Mammary epithelial cell (primary cell): ENCODE measurements around the gene SLC45A3.

Experiments
- EZH2 ChIP-seq: IDR thresholded peaks from 2 replicates; pipeline ENCODE4 v1.6.1; 2012; ENCODE audit warnings: low read length, inconsistent platforms, borderline replicate concordance
- TF ChIP-seq, protein P1 (sequence below), 2 donors: IDR thresholded peaks in 1 of 2; conservative IDR thresholded peaks in 1 of 2; 2 replicates each; pipeline ENCODE4 v1.5.1; 2011 to 2012; ENCODE audit warnings: inconsistent platforms in 2 of 2, low read length in 2 of 2, mild to moderate bottlenecking in 2 of 2, control low read depth in 1 of 2, low read depth in 1 of 2; ENCODE audit not compliant: insufficient read depth in 1 of 2; ENCODE audit errors: extremely low read depth in 1 of 2

DNA sequence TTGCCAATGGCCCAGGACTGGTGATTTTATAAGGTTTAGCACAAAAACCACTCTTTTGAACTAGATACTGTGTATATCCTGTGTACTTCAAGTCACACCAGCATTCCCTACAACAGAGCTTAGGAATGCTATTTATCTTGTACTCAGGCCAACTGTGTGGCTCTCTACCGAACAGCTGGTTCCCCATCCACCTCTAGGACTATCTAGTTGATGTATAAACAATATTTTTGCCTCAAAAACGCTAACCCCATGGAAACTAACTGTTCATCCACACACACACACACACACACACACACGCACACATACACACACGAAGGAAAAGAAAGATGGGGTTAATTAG is 28.7 kb upstream of the SLC45A3 start:
- TF ChIP-seq, protein P1, sequence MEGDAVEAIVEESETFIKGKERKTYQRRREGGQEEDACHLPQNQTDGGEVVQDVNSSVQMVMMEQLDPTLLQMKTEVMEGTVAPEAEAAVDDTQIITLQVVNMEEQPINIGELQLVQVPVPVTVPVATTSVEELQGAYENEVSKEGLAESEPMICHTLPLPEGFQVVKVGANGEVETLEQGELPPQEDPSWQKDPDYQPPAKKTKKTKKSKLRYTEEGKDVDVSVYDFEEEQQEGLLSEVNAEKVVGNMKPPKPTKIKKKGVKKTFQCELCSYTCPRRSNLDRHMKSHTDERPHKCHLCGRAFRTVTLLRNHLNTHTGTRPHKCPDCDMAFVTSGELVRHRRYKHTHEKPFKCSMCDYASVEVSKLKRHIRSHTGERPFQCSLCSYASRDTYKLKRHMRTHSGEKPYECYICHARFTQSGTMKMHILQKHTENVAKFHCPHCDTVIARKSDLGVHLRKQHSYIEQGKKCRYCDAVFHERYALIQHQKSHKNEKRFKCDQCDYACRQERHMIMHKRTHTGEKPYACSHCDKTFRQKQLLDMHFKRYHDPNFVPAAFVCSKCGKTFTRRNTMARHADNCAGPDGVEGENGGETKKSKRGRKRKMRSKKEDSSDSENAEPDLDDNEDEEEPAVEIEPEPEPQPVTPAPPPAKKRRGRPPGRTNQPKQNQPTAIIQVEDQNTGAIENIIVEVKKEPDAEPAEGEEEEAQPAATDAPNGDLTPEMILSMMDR (conservative IDR thresholded peaks at IDR 0.05 in 1 of 2, IDR thresholded peaks at IDR 0.05 in 1 of 2; ENCODE audit: extremely low read depth in 1 of 2, insufficient read depth in 1 of 2, low read depth in 1 of 2, low read length in 2 of 2) = no peak
- TF ChIP-seq EZH2 = no peak
